Loucy (cell line): Measurements from ENCODE around the gene KLK4.

ENCODE experiments used
- H2AFZ ChIP-seq: fragments of 200-600 bp; sonication (generic); 2 replicates; pipeline ENCODE4 v1.6.0; 2016; ENCODE audit warnings: antibody characterized with exemption, mild to moderate bottlenecking, low read length, moderate library complexity
- H3F3A ChIP-seq: fragments of 200-600 bp; 2 replicates; pipeline ENCODE4 v1.6.0; 2016; ENCODE audit warnings: antibody characterized with exemption, low read depth, mild to moderate bottlenecking
- H3K27me3 ChIP-seq: fragments of 200-600 bp; sonication (generic); 2 replicates; pipeline ENCODE4 v1.6.1; 2014; ENCODE audit warnings: low read length, mild to moderate bottlenecking; ENCODE audit not compliant: insufficient read depth, poor library complexity, severe bottlenecking
- H3K36me3 ChIP-seq: fragments of 200-600 bp; sonication (generic); 2 replicates; pipeline ENCODE4 v1.6.1; 2016; ENCODE audit warnings: low read length; ENCODE audit not compliant: insufficient read depth
- H3K4me1 ChIP-seq: fragments of 200-600 bp; sonication (generic); 2 replicates; pipeline ENCODE4 v1.5.1; 2014; ENCODE audit warnings: low read length, mild to moderate bottlenecking; ENCODE audit not compliant: insufficient read depth, poor library complexity, severe bottlenecking
- H3K4me2 ChIP-seq: fragments of 200-600 bp; sonication (generic); 2 replicates; pipeline ENCODE4 v1.6.0; 2014; ENCODE audit warnings: antibody characterized with exemption, low read length, low read depth, mild to moderate bottlenecking; ENCODE audit not compliant: poor library complexity, severe bottlenecking
- H3K4me3 ChIP-seq: fragments of 200-600 bp; sonication (generic); 2 replicates; pipeline ENCODE4 v1.5.1; 2014; ENCODE audit warnings: low read length, mild to moderate bottlenecking, mixed read lengths; ENCODE audit not compliant: poor library complexity, severe bottlenecking
- H3K79me2 ChIP-seq: fragments of 200-600 bp; sonication (generic); 2 replicates; pipeline ENCODE4 v1.6.1; 2014; ENCODE audit warnings: low read length; ENCODE audit not compliant: insufficient read depth
- H3K9ac ChIP-seq: fragments of 200-600 bp; sonication (generic); 2 replicates; pipeline ENCODE4 v1.6.0; 2014; ENCODE audit warnings: mild to moderate bottlenecking, low read depth, low read length, moderate library complexity; ENCODE audit not compliant: poor library complexity, severe bottlenecking
- H3K9me2 ChIP-seq: fragments of 200-600 bp; sonication (generic); replicated peaks from 2 replicates; pipeline ENCODE4 v1.6.1; 2016; ENCODE audit warnings: low read depth, low read length, mixed read lengths
- H3K9me3 ChIP-seq: fragments of 200-600 bp; sonication (generic); 2 replicates; pipeline ENCODE4 v1.6.1; 2014; ENCODE audit warnings: mild to moderate bottlenecking, antibody characterized with exemption, low read length, low read depth; ENCODE audit not compliant: insufficient read depth
- H4K20me1 ChIP-seq: fragments of 200-600 bp; sonication (generic); 2 replicates; pipeline ENCODE4 v1.6.0; 2014; ENCODE audit warnings: antibody characterized with exemption, low read length, mild to moderate bottlenecking; ENCODE audit not compliant: insufficient read depth, poor library complexity, severe bottlenecking
- CTCF ChIP-seq: fragments of 200-600 bp; sonication (generic); conservative IDR thresholded peaks from 2 replicates; pipeline ENCODE4 v1.5.1; 2014; ENCODE audit warnings: mild to moderate bottlenecking, antibody characterized with exemption, low read length
- EZH2phosphoT487 ChIP-seq: fragments of 200-600 bp; IDR thresholded peaks from 2 replicates; pipeline ENCODE4 v1.6.1; 2018; ENCODE audit warnings: antibody characterized with exemption, mild to moderate bottlenecking, moderate library complexity, borderline replicate concordance

The KLK4 gene

DNA sequence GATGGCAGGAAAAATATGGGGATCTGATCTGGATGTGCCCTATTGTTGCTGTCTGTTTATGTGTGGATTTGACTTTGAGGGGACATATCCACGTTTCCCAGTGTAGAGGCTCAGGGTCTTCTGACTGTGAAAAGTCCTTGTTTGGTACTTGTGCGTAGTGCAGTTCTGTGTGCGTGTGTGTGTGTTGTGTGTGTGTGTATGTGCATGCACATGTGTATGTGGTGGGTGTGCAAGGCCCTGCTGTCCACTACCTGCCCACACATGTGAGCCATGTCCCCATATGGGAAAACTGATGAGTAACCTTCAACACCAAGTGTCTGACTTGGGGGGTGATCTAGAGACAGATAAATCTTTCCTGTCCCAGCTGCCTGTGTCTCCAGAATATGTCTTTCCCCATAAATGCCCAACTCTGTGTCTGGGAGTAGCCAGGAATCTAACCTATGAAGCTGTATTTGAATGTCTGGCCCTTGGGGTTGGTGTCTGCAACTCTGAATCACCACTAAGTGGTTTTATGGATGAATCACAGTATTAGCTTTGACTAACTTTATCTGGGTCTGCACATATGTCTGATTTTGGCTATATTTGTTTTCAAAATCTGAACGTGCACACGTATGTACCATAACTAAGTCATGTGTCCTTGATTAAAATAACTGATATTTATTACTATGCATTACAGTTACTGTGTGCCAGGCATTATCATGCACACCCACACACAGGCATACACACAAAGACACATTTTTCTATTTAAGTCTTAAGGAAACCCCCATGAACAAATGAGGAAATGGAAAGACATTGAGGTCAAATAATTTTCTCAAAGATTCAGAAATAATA is 20.6 kb downstream of the KLK4 start:
- Histone ChIP-seq H3K79me2 (no peaks in the 10 kb centered on the region), H3K4me2 (no peak overlapping the region), H3K4me1 (no peaks in the 10 kb centered on the region), H3F3A (no peaks in the 10 kb centered on the region), H2AFZ (no peak overlapping the region), H3K9ac (no peak overlapping the region), H3K27me3 (no peaks in the 10 kb centered on the region), H3K36me3 (no peaks in the 10 kb centered on the region), H3K4me3 (no peak overlapping the region), H4K20me1 (no peaks in the 10 kb centered on the region), H3K9me2 (no peaks in the 10 kb centered on the region), H3K9me3 (no peaks in the 10 kb centered on the region)
- TF ChIP-seq CTCF = no peak
- no peak for TF ChIP-seq EZH2phosphoT487

GRCh38 chr19:50889638-50890037 is 21.6 kb downstream of the KLK4 start:
- Histone ChIP-seq H3F3A (no peaks in the 10 kb centered on the region), H2AFZ (no peak overlapping the region), H3K4me2 (no peak overlapping the region), H3K4me1 (no peaks in the 10 kb centered on the region), H3K9me3 (no peaks in the 10 kb centered on the region), H3K36me3 (no peaks in the 10 kb centered on the region), H3K4me3 (no peak overlapping the region), H3K9ac (no peak overlapping the region), H4K20me1 (no peaks in the 10 kb centered on the region), H3K27me3 (no peaks in the 10 kb centered on the region), H3K79me2 (no peaks in the 10 kb centered on the region), H3K9me2 (no peaks in the 10 kb centered on the region)
- TF ChIP-seq EZH2phosphoT487 (no peak), CTCF (no peak)

DNA sequence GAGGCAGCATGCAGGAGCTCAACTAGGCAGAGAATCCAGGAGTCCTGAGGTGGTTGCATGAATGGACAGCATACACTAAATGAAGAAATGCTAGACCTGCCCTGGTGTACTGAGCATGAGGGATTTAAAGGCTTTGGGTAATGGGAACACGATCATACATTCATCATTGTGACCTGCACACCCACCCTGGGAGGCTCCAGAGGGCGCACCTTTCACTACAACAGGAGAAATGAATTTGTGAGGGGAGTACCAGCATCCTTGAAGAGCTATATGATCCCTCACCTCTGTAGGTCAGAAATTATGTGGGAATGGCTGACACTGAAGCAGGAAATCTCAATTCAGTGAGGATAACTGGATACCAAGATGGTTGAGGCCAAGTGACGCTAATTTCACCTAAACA is 29.0 kb downstream of the KLK4 start:
- Histone ChIP-seq H3K79me2 (no peaks in the 10 kb centered on the region), H3K36me3 (no peaks in the 10 kb centered on the region), H3K4me3 (no peak overlapping the region), H3K4me1 (no peaks in the 10 kb centered on the region), H3K27me3 (no peaks in the 10 kb centered on the region), H2AFZ (no peak overlapping the region), H3K4me2 (no peak overlapping the region), H3K9ac (no peak overlapping the region), H3F3A (no peaks in the 10 kb centered on the region), H3K9me3 (no peaks in the 10 kb centered on the region; the same call in 1 of the 2 replicates), H4K20me1 (no peaks in the 10 kb centered on the region), H3K9me2 (no peaks in the 10 kb centered on the region)
- TF ChIP-seq EZH2phosphoT487 (no peak), CTCF (0 out of 2 replicates have a peak, but pooled peaks have one; percentile 10)
